Spinal cord (tissue), 10 donors: ENCODE results near the gene SPATA9. TPM values are rescaled to one million over a fixed set of nuclear protein-coding genes. Genes with fewer than 3 reads are reported as not detected.

Experiments used
- DNase-seq, 6 donors: peaks; one replicate each; pipeline versions ENCODE4 v3.0.0 to v3.0.0-alpha.2; 2013 to 2015; ENCODE audit warnings: low spot score in 6 of 6, low read depth in 4 of 6
- H3K27ac ChIP-seq: one replicate; pipeline ENCODE4 v1.5.1; 2013; ENCODE audit warnings: low read depth, low read length, control low read depth
- H3K27me3 ChIP-seq: one replicate; pipeline ENCODE4 v1.6.1; 2013; ENCODE audit warnings: low read length; ENCODE audit not compliant: control insufficient read depth, insufficient read depth
- H3K36me3 ChIP-seq: one replicate; pipeline ENCODE4 v1.6.1; 2013; ENCODE audit warnings: low read length; ENCODE audit not compliant: control insufficient read depth, insufficient read depth
- H3K4me1 ChIP-seq: one replicate; pipeline ENCODE4 v1.6.1; 2013; ENCODE audit warnings: low read length; ENCODE audit not compliant: control insufficient read depth, insufficient read depth
- H3K4me3 ChIP-seq: one replicate; pipeline ENCODE4 v1.5.1; 2013; ENCODE audit warnings: low read depth, low read length, control low read depth
- H3K9me3 ChIP-seq: one replicate; pipeline ENCODE4 v1.6.1; 2013; ENCODE audit warnings: low read length; ENCODE audit not compliant: control insufficient read depth, insufficient read depth
- WGBS: methylation state at CpG from one replicate; pipeline ENCODE4 v1.1.5; 2013; ENCODE audit warnings: missing lambda C conversion rate; ENCODE audit not compliant: insufficient coverage; 5-methylcytosine and 5-hydroxymethylcytosine counted together
- long read RNA-seq, 4 donors: transcript quantifications; one replicate each; lab custom pipeline, GENCODE V29; 2026
- polyA plus RNA-seq, 2 donors: library from polyadenylated mRNA; unstranded; fragments of 120-200 nt; gene quantifications; one replicate each; pipeline ENCODE4 v1.2.1, GENCODE V29; 2013; ENCODE audit not compliant: insufficient read length in 2 of 2
- total RNA-seq, 2 donors: library from RNA; depleted of rRNA in 1 of 2; stranded (reverse); fragments of 120-200 nt in 1 of 2; fragments of >200 nt in 1 of 2; gene quantifications; one replicate each; pipeline versions ENCODE4 v1.2.3 to v1.2.4, GENCODE V29; 2013 to 2014
- donor health status: healthy.

SPATA9 gene, protein sequence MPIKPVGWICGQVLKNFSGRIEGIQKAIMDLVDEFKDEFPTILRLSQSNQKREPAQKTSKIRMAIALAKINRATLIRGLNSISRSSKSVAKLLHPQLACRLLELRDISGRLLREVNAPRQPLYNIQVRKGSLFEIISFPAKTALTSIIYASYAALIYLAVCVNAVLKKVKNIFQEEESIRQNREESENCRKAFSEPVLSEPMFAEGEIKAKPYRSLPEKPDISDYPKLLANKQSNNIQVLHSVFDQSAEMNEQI
- 1 to 10 TPM in 1 of 2 donors, under 1 TPM in 1; 0.40 to 1.2 TPM for total RNA-seq
- 1 to 10 TPM; 1.6 to 1.7 TPM for polyA plus RNA-seq
- long read RNA-seq, donor 1 = 0 reads
- long read RNA-seq, donor 2, partial matches to known transcripts = 19 of 19 reads
- long read RNA-seq, donor 2, other reads (novel, unspliced or antisense) = 0 of 19 reads
- long read RNA-seq, donor 3 = 0 reads
- long read RNA-seq, donor 4 = 0 reads

DNA sequence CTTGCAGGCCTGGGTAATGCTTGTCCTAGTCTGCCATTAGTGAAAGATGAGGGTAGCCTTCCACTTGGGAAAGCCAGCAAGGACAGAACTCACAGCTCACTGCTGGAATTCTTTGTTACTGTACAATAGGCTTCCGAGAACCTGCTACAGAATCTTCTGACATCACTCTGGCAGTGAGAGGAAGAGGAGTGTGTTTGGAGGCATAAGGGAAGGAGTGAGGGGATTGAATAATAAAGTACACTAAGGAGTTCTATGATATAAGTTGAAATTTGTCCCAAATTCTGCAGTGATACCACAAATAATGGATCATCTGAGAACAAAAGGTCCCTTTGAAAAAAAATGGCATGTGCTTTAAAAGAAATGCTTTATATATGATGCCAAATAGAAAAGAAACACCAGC lies at the start of gene SPATA9:
Gene SPATA9 (minus strand): TSS at position 101 of the 400 bp plus-strand sequence. CDS start 137 bp downstream, outside the sequence.
- no peaks in the 10 kb centered on the region for H3K27me3 ChIP-seq
- H3K36me3 ChIP-seq = no peaks in the 10 kb centered on the region
- DNase-seq = no peak
- no peaks in the 10 kb centered on the region for H3K4me1 ChIP-seq
- no CpG with 5 or more reads among the region's 1 CpG for WGBS
- no peak within 1 kb of the TSS for H3K4me3 ChIP-seq
- H3K9me3 ChIP-seq = no peaks in the 10 kb centered on the region
- no peak within 1 kb of the TSS for H3K27ac ChIP-seq

GRCh38 chr5:95731571-95732554 lies 49.1 kb upstream of the SPATA9 start:
- Histone ChIP-seq H3K4me3 (peak overlapping the region; percentile 86), H3K27ac (peak overlapping the region; percentile 90), H3K4me1 (no peaks in the 10 kb centered on the region), H3K27me3 (no peaks in the 10 kb centered on the region), H3K36me3 (no peaks in the 10 kb centered on the region), H3K9me3 (no peaks in the 10 kb centered on the region)
- peak; percentile 31 to 87 (median 62) for DNase-seq
- WGBS = under 1% methylated on average over 57 of the region's 64 CpGs

GRCh38 chr5:95730730-95731570 lies 48.2 kb upstream of the SPATA9 start, which contains the start of gene RHOBTB3:
TSS of gene RHOBTB3 (plus strand) at chr5:95731336. CDS start at chr5:95731683, 347 bp downstream.
- H3K36me3 ChIP-seq = no peaks in the 10 kb centered on the region
- WGBS = under 1% methylated on average over 76 of the region's 78 CpGs
- H3K27me3 ChIP-seq = no peaks in the 10 kb centered on the region
- no peaks in the 10 kb centered on the region for H3K4me1 ChIP-seq
- H3K4me3 ChIP-seq = peak within 1 kb of the TSS; percentile 86
- H3K9me3 ChIP-seq = no peaks in the 10 kb centered on the region
- peak within 1 kb of the TSS; percentile 90 for H3K27ac ChIP-seq
- peak; percentile 49 to 93 (median 70) for DNase-seq

GRCh38 chr5:95730011-95730700 lies 47.4 kb upstream of the SPATA9 start:
- 53% methylated on average over 2 of the region's 11 CpGs for WGBS

GRCh38 chr5:95729115-95730010 lies 46.6 kb upstream of the SPATA9 start:
- no peaks in the 10 kb centered on the region for H3K36me3 ChIP-seq
- H3K4me3 ChIP-seq = no peak overlapping the region
- no peaks in the 10 kb centered on the region for H3K9me3 ChIP-seq
- WGBS = no CpG with 5 or more reads among the region's 8 CpGs
- no peaks in the 10 kb centered on the region for H3K27me3 ChIP-seq
- H3K27ac ChIP-seq = no peak overlapping the region
- no peaks in the 10 kb centered on the region for H3K4me1 ChIP-seq
- no peak for DNase-seq

More at GRCh38 chr5:95730011-95730700, 47.4 kb upstream of the SPATA9 start:
- peak in 3 of 6 donors; percentile 9 to 55 (median 43) for DNase-seq
- Histone ChIP-seq H3K36me3 (no peaks in the 10 kb centered on the region), H3K27ac (peak overlapping the region; percentile 90), H3K4me3 (peak overlapping the region; percentile 86), H3K27me3 (no peaks in the 10 kb centered on the region), H3K4me1 (no peaks in the 10 kb centered on the region), H3K9me3 (no peaks in the 10 kb centered on the region)

GRCh38 chr5:95728494-95729114 lies 45.8 kb upstream of the SPATA9 start:
- H3K9me3 ChIP-seq = no peaks in the 10 kb centered on the region
- H3K4me3 ChIP-seq = no peak overlapping the region
- H3K27me3 ChIP-seq = no peaks in the 10 kb centered on the region
- DNase-seq = no peak
- WGBS = 93% methylated on average over 3 of the region's 3 CpGs
- H3K4me1 ChIP-seq = no peaks in the 10 kb centered on the region
- H3K36me3 ChIP-seq = no peaks in the 10 kb centered on the region
- H3K27ac ChIP-seq = no peak overlapping the region

- no CpG with 5 or more reads among the region's 2 CpGs for WGBS
- no peaks in the 10 kb centered on the region for H3K4me1 ChIP-seq
- H3K27me3 ChIP-seq = no peaks in the 10 kb centered on the region
Measured at GRCh38 chr5:95727764-95728191, 45.0 kb upstream of the SPATA9 start.

More at GRCh38 chr5:95727764-95728191, 45.0 kb upstream of the SPATA9 start:
- no peak for DNase-seq
- no peaks in the 10 kb centered on the region for H3K36me3 ChIP-seq
- no peaks in the 10 kb centered on the region for H3K9me3 ChIP-seq
- no peak overlapping the region for H3K4me3 ChIP-seq
- H3K27ac ChIP-seq = no peak overlapping the region
